GM21737 (cell line): Measurements from ENCODE around the gene SLC39A10.
"Not testable (repeated sequence)": the region's sequence is repeated elsewhere in the genome, so short reads cannot be mapped to it uniquely, and the experiment has no call there.

Experiments
- ATAC-seq: cut with Tn5 transposase; IDR thresholded peaks from one replicate; pipeline ENCODE4 v1.9.1; 2021; ENCODE audit warnings: mild to moderate bottlenecking, moderate library complexity; ENCODE audit not compliant: unreplicated experiment

Gene SLC39A10

GRCh38 chr2:195671563-195671962 lies 14.5 kb downstream of the SLC39A10 start:
- ATAC-seq = no peak

- ATAC-seq = no peak
Observed at GRCh38 chr2:195672674-195673073, 15.6 kb downstream of the SLC39A10 start.

GRCh38 chr2:195674491-195675221 lies 17.6 kb downstream of the SLC39A10 start:
- no peak for ATAC-seq

GRCh38 chr2:195675783-195676427 lies 18.9 kb downstream of the SLC39A10 start:
- ATAC-seq = no peak

- no peak for ATAC-seq
Observed at GRCh38 chr2:195677290-195677689, 20.3 kb downstream of the SLC39A10 start.

GRCh38 chr2:195677884-195678283 lies 20.9 kb downstream of the SLC39A10 start:
- no peak for ATAC-seq

GRCh38 chr2:195682077-195682476 lies 25.1 kb downstream of the SLC39A10 start:
- ATAC-seq = no peak

GRCh38 chr2:195683174-195683573 lies 26.1 kb downstream of the SLC39A10 start:
- ATAC-seq = no peak

GRCh38 chr2:195686564-195686963 lies 29.5 kb downstream of the SLC39A10 start:
- no peak for ATAC-seq

- no peak for ATAC-seq
Observed at GRCh38 chr2:195687320-195688086, 30.5 kb downstream of the SLC39A10 start.

GRCh38 chr2:195692531-195692930 lies 35.5 kb downstream of the SLC39A10 start:
- ATAC-seq = not testable (repeated sequence)

- no peak for ATAC-seq
Observed at GRCh38 chr2:195694553-195694952, 37.5 kb downstream of the SLC39A10 start.

- no peak for ATAC-seq
Observed at GRCh38 chr2:195695002-195695631, 38.1 kb downstream of the SLC39A10 start.

GRCh38 chr2:195696012-195696411 lies 39.0 kb downstream of the SLC39A10 start:
- no peak for ATAC-seq

GRCh38 chr2:195697681-195698220 lies 40.7 kb downstream of the SLC39A10 start:
- ATAC-seq = no peak

- ATAC-seq = no peak
Observed at GRCh38 chr2:195700480-195700879, 43.5 kb downstream of the SLC39A10 start.

- no peak for ATAC-seq
Observed at GRCh38 chr2:195706161-195706900, 49.3 kb downstream of the SLC39A10 start.

GRCh38 chr2:195709901-195710806 lies 53.1 kb downstream of the SLC39A10 start:
- no peak for ATAC-seq

GRCh38 chr2:195711478-195711877 lies 54.5 kb downstream of the SLC39A10 start:
- ATAC-seq = peak; percentile 70
